PFSK-1 (cell line): ENCODE measurements around the gene OLFM2.

Experiments used
- POLR2AphosphoS5 ChIP-seq: IDR thresholded peaks from 2 replicates; pipeline ENCODE4 v1.6.1; 2012; ENCODE audit warnings: low read depth, mild to moderate bottlenecking, control low read depth, low read length, moderate library complexity
- SIN3A ChIP-seq: IDR thresholded peaks from 2 replicates; pipeline ENCODE4 v1.6.1; 2012; ENCODE audit warnings: mild to moderate bottlenecking, low read length, moderate library complexity, borderline replicate concordance; ENCODE audit not compliant: insufficient read depth
- TAF1 ChIP-seq: IDR thresholded peaks from 2 replicates; pipeline ENCODE4 v1.6.1; 2012; ENCODE audit warnings: low read length, control low read depth, borderline replicate concordance; ENCODE audit not compliant: insufficient read depth
- TF ChIP-seq, protein P1 (sequence below), 2 experiments: IDR thresholded peaks; 2 replicates each; pipeline versions ENCODE4 v1.6.1 to v1.8.0; 2011 to 2012; ENCODE audit warnings: low read depth in 2 of 2, low read length in 2 of 2, control low read depth in 1 of 2, inconsistent platforms in 1 of 2, mild to moderate bottlenecking in 1 of 2, moderate library complexity in 1 of 2; ENCODE audit not compliant: insufficient read depth in 1 of 2

DNA sequence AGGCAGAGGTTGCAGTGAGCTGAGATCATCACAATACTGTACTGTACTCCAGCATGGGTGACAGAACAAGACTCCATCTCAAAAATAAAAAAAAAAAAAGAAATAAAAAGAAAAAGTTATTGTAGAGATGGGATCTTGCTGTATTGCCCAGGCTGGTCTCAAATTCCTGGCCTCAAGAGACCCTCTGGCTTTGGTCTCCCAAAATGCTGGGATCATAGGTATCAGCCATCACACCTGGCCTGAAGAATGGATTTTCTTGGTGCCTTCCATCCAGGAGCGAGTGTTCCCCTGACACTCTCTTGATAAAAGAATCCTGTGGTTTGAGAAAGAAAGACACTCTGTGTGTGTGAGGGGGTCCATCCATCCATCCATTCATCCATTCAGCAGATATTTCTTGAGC lies 4.7 kb downstream of the OLFM2 start:
- TF ChIP-seq TAF1 (no peak), POLR2AphosphoS5 (no peak), SIN3A (no peak)
- TF ChIP-seq, protein P1, sequence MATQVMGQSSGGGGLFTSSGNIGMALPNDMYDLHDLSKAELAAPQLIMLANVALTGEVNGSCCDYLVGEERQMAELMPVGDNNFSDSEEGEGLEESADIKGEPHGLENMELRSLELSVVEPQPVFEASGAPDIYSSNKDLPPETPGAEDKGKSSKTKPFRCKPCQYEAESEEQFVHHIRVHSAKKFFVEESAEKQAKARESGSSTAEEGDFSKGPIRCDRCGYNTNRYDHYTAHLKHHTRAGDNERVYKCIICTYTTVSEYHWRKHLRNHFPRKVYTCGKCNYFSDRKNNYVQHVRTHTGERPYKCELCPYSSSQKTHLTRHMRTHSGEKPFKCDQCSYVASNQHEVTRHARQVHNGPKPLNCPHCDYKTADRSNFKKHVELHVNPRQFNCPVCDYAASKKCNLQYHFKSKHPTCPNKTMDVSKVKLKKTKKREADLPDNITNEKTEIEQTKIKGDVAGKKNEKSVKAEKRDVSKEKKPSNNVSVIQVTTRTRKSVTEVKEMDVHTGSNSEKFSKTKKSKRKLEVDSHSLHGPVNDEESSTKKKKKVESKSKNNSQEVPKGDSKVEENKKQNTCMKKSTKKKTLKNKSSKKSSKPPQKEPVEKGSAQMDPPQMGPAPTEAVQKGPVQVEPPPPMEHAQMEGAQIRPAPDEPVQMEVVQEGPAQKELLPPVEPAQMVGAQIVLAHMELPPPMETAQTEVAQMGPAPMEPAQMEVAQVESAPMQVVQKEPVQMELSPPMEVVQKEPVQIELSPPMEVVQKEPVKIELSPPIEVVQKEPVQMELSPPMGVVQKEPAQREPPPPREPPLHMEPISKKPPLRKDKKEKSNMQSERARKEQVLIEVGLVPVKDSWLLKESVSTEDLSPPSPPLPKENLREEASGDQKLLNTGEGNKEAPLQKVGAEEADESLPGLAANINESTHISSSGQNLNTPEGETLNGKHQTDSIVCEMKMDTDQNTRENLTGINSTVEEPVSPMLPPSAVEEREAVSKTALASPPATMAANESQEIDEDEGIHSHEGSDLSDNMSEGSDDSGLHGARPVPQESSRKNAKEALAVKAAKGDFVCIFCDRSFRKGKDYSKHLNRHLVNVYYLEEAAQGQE (IDR thresholded peaks at IDR 0.05; ENCODE audit: insufficient read depth in 1 of 2, low read depth in 2 of 2, low read length in 2 of 2) = no peak
